GM12892 (cell line): ENCODE data around the gene KLHL8.

Experiments used
- POLR2A ChIP-seq: IDR thresholded peaks from 2 replicates; pipeline ENCODE4 v1.6.1; 2011; ENCODE audit warnings: low read depth, low read length, control low read depth
- POLR2AphosphoS5 ChIP-seq: IDR thresholded peaks from 2 replicates; pipeline ENCODE4 v1.6.1; 2011; ENCODE audit warnings: low read depth, low read length, control low read depth

DNA sequence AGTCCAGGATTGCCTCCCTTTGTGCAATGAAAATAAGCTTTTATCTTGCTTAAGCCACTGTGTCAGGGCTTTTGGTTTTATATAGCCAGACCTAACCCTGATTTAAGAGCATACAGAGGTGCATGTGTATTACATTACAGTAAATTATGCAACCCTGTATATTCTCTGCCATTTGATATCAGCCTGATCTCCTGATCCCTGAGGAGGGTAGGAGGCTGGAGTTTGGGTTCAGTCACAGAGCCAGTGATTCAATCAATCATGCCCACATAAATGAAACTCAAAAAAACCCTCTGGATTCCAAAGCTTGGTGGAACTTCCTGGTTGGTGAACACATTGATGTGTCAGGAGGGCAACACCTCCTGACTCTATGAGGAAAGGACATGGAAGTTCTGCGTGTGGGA is 7.3 kb upstream of the KLHL8 start:
- TF ChIP-seq POLR2AphosphoS5 (no peak), POLR2A (no peak)
